ENCODE data around the gene MRLN. TPM values are rescaled to one million over a fixed set of nuclear protein-coding genes. Genes with fewer than 3 reads are reported as not detected.

Gene MRLN
- total RNA-seq, 5 donors from 2014 or later (not counting 1 experiment from before 2014, with no cell fraction given) = not detected

DNA sequence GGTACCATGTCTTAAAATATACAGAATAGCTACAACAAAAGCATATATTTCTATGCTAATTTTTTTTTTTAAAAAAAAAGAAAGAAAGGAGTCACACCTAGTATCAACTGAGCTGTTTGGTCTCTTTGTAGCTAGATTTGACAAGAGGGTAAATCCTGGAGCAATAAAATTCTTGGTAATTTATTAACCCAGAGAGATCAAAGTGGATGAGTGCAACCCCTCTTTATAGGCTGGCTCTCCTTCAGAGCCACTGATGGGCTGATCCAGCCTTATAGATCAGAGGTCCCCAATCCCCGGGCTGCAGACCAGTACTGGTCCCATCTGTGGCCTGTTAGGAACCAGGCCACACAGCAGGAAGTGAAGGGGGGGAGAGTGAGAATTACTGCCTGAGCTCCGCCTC lies 19.8 kb upstream of the MRLN start:
- ChIA-PET POLR2A (no interaction called here), CTCF (no interaction called here)
- H3K4me3 ChIP-seq (ENCODE audit: control insufficient read depth in 1 of 2, extremely low read depth in 1 of 2, low read length in 1 of 2) = no peak overlapping the region
- no CpG with 5 or more reads among the region's 2 CpGs for WGBS (ENCODE audit: insufficient coverage)
- no peaks in the 10 kb centered on the region for H3K4me1 Mint-ChIP-seq
- H3K36me3 Mint-ChIP-seq = peaks cover 2% of the 10 kb centered on the region
- H3K4me3 Mint-ChIP-seq = no peak overlapping the region
- H3K27ac ChIP-seq (ENCODE audit: low read length) = no peak overlapping the region
- no peak for DNase-seq
- ATAC-seq (replicated peaks in 1 of 4) = no peak
- peaks cover 0 to 7% of the 10 kb centered on the region in 2 experiments for H3K27me3 ChIP-seq (replicated peaks in 1 of 2; ENCODE audit: control insufficient read depth in 2 of 2, extremely low read depth in 1 of 2, insufficient read depth in 2 of 2, low read length in 1 of 2)
- H3K36me3 ChIP-seq (ENCODE audit: control insufficient read depth in 2 of 2, extremely low read depth in 1 of 2, insufficient read depth in 1 of 2, low read length in 1 of 2) = no peaks in the 10 kb centered on the region
- H3K27ac Mint-ChIP-seq = no peak overlapping the region
- no peaks in the 10 kb centered on the region for H3K4me1 ChIP-seq (ENCODE audit: control insufficient read depth in 1 of 2, extremely low read depth in 1 of 2, insufficient read depth in 2 of 2, low read length in 2 of 2)
- H3K27me3 Mint-ChIP-seq = peaks cover 4 to 6% of the 10 kb centered on the region in 2 donors
- H3K9me3 Mint-ChIP-seq = peaks cover 0 to 6% (median 0%) of the 10 kb centered on the region in 3 donors
- no peaks in the 10 kb centered on the region for H3K9me3 ChIP-seq

DNA sequence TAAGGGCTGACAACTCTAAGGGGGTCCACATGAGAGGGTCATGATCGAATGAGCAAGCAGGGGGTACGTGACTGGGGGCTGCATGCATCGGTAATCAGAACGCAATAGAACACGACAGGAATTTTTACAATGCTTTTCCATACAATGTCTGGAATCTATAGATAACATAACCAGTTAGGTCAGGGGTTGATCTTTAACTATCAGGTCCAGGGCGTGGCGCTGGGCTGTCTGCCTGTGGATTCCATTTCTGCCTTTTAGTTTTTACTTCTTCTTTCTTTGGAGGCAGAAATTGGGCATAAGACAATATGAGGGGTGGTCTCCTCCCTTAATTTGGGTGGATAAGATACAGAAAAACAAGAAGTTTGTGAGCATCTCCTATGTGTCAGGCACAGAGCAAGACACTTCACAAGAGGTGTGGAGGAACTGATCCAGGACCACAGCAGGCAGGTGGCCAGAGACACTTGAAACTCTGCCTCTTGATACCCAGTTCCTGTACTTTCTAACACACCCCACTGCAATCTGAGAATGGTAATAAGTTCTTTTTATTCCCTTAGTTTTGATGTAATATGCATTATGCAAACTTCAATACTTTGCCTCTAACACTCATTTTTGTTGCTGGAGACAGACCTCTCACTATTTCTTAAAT lies 18.0 kb upstream of the MRLN start:
- no peaks in the 10 kb centered on the region for H3K9me3 Mint-ChIP-seq
- no peaks in the 10 kb centered on the region for H3K4me1 Mint-ChIP-seq
- ChIA-PET POLR2A (no interaction called here), CTCF (no interaction called here)
- WGBS (ENCODE audit: insufficient coverage) = 50% methylated on average over 1 of the region's 7 CpGs
- H3K9me3 ChIP-seq = no peaks in the 10 kb centered on the region
- no peak overlapping the region for H3K4me3 ChIP-seq (ENCODE audit: control insufficient read depth in 1 of 2, extremely low read depth in 1 of 2, low read length in 1 of 2)
- peaks cover 4 to 6% of the 10 kb centered on the region in 2 donors for H3K27me3 Mint-ChIP-seq
- ATAC-seq (replicated peaks in 1 of 4) (no peak), DNase-seq (no peak)
- H3K36me3 Mint-ChIP-seq = peaks cover 2% of the 10 kb centered on the region
- no peaks in the 10 kb centered on the region for H3K36me3 ChIP-seq (ENCODE audit: control insufficient read depth in 2 of 2, extremely low read depth in 1 of 2, insufficient read depth in 1 of 2, low read length in 1 of 2)
- no peak overlapping the region for H3K27ac ChIP-seq (ENCODE audit: low read length)
- no peaks in the 10 kb centered on the region for H3K4me1 ChIP-seq (ENCODE audit: control insufficient read depth in 1 of 2, extremely low read depth in 1 of 2, insufficient read depth in 2 of 2, low read length in 2 of 2)
- peaks cover 0 to 3% of the 10 kb centered on the region in 2 experiments for H3K27me3 ChIP-seq (replicated peaks in 1 of 2; ENCODE audit: control insufficient read depth in 2 of 2, extremely low read depth in 1 of 2, insufficient read depth in 2 of 2, low read length in 1 of 2)
- H3K27ac Mint-ChIP-seq = no peak overlapping the region
- no peak overlapping the region for H3K4me3 Mint-ChIP-seq

DNA sequence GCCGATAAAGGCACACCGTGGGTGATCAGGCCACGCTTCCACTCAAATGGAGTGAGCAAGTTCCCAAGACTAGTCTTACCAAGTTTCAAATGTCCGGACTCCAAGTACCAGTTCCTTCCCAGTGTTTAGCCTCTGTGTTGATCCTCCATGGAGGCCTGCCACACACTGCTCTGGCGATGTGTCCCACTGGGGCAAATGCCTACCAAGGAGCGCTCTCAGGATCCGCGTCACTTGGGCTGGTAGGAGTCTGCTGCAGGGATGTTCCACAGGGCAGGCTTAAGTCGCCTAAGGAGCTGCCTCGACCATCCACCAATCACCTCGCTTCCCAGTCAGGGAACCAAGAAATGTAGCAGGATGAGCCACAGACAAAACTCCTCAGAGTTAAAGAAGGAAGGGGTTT lies 17.4 kb upstream of the MRLN start:
- 100% methylated on average over 7 of the region's 11 CpGs for WGBS (ENCODE audit: insufficient coverage)
- CTCF ChIA-PET = no interaction called here

DNA sequence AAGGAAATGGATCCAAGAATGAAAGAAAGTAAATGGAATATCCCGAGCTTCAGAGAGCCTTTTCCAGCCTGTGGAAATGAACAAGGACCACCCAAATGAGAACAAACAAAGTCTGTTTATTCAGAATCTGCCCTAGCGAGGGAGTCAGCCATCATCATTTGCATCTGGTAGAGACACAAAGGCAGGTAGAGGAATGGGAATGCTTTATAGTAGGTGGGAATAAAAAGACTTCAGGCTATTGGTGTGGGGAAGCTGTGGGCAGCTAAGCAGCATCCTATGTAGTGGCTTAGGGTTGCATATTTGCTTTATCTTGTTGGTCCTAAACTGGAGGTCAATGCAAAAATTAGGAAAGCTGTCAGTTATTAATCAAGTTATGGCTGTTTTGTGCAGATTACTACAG lies 9.2 kb upstream of the MRLN start:
- Histone ChIP-seq H3K36me3 (ENCODE audit: control insufficient read depth in 2 of 2, extremely low read depth in 1 of 2, insufficient read depth in 1 of 2, low read length in 1 of 2) (no peaks in the 10 kb centered on the region), H3K9me3 (no peaks in the 10 kb centered on the region), H3K4me1 (ENCODE audit: control insufficient read depth in 1 of 2, extremely low read depth in 1 of 2, insufficient read depth in 2 of 2, low read length in 2 of 2) (no peaks in the 10 kb centered on the region), H3K27ac (ENCODE audit: low read length) (no peak overlapping the region), H3K27me3 (replicated peaks in 1 of 2; ENCODE audit: control insufficient read depth in 2 of 2, extremely low read depth in 1 of 2, insufficient read depth in 2 of 2, low read length in 1 of 2) (peaks cover 0 to 2% of the 10 kb centered on the region in 2 experiments), H3K4me3 (ENCODE audit: control insufficient read depth in 1 of 2, extremely low read depth in 1 of 2, low read length in 1 of 2) (no peak overlapping the region)
- WGBS (ENCODE audit: insufficient coverage) = 56% methylated on average over 2 of the region's 2 CpGs
- Mint-ChIP-seq H3K4me1 (no peaks in the 10 kb centered on the region), H3K36me3 (no peaks in the 10 kb centered on the region), H3K27ac (no peak overlapping the region), H3K9me3 (peaks cover 3 to 8% (median 4%) of the 10 kb centered on the region in 3 donors), H3K4me3 (no peak overlapping the region), H3K27me3 (peaks cover 0 to 4% of the 10 kb centered on the region in 2 donors)
- no peak for ATAC-seq (replicated peaks in 1 of 4)
- ChIA-PET CTCF (no interaction called here), POLR2A (no interaction called here)
- DNase-seq = no peak

More for the DNA sequence above, 17.4 kb upstream of the MRLN start:
- Histone ChIP-seq H3K36me3 (ENCODE audit: control insufficient read depth in 2 of 2, extremely low read depth in 1 of 2, insufficient read depth in 1 of 2, low read length in 1 of 2) (no peaks in the 10 kb centered on the region), H3K9me3 (no peaks in the 10 kb centered on the region), H3K27me3 (replicated peaks in 1 of 2; ENCODE audit: control insufficient read depth in 2 of 2, extremely low read depth in 1 of 2, insufficient read depth in 2 of 2, low read length in 1 of 2) (peaks cover 0 to 3% of the 10 kb centered on the region in 2 experiments), H3K27ac (ENCODE audit: low read length) (no peak overlapping the region), H3K4me3 (ENCODE audit: control insufficient read depth in 1 of 2, extremely low read depth in 1 of 2, low read length in 1 of 2) (no peak overlapping the region), H3K4me1 (ENCODE audit: control insufficient read depth in 1 of 2, extremely low read depth in 1 of 2, insufficient read depth in 2 of 2, low read length in 2 of 2) (no peaks in the 10 kb centered on the region)
- no peak overlapping the region for H3K4me3 Mint-ChIP-seq
- H3K27me3 Mint-ChIP-seq = peaks cover 4 to 6% of the 10 kb centered on the region in 2 donors
- no peaks in the 10 kb centered on the region for H3K9me3 Mint-ChIP-seq
- POLR2A ChIA-PET = no interaction called here
- no peaks in the 10 kb centered on the region for H3K4me1 Mint-ChIP-seq
- no peak overlapping the region for H3K27ac Mint-ChIP-seq
- ATAC-seq (replicated peaks in 1 of 4) (no peak), DNase-seq (no peak)
- peaks cover 2% of the 10 kb centered on the region for H3K36me3 Mint-ChIP-seq

DNA sequence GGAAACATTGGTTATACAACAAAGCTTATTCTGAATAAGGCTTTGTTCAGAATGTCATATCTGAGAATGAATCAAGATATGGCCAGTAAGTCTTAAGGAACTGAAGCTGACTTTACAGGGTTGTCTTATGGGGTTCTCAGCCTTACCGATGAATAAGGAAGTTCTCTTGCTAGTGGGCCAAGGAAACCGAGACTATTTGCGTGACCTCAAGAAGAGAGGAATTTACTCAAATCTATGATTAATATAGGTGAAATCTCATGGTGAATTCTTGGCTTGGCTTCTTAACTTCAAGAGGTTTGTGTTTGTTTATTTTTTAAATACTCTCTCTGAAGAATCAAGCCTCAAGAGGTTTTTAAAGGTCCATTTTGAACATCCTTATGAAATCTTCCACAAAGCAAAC lies 4.7 kb upstream of the MRLN start:
- H3K27ac Mint-ChIP-seq = no peak overlapping the region
- POLR2A ChIA-PET = no interaction called here
- ATAC-seq (replicated peaks in 1 of 4) (no peak), DNase-seq (no peak)
- peaks cover 0 to 5% of the 10 kb centered on the region in 2 donors for H3K27me3 Mint-ChIP-seq
- Histone ChIP-seq H3K36me3 (ENCODE audit: control insufficient read depth in 2 of 2, extremely low read depth in 1 of 2, insufficient read depth in 1 of 2, low read length in 1 of 2) (no peaks in the 10 kb centered on the region), H3K9me3 (no peaks in the 10 kb centered on the region), H3K4me1 (ENCODE audit: control insufficient read depth in 1 of 2, extremely low read depth in 1 of 2, insufficient read depth in 2 of 2, low read length in 2 of 2) (no peaks in the 10 kb centered on the region), H3K27ac (ENCODE audit: low read length) (no peak overlapping the region), H3K4me3 (ENCODE audit: control insufficient read depth in 1 of 2, extremely low read depth in 1 of 2, low read length in 1 of 2) (no peak overlapping the region), H3K27me3 (replicated peaks in 1 of 2; ENCODE audit: control insufficient read depth in 2 of 2, extremely low read depth in 1 of 2, insufficient read depth in 2 of 2, low read length in 1 of 2) (no peaks in the 10 kb centered on the region)
- no CpG with 5 or more reads among the region's 3 CpGs for WGBS (ENCODE audit: insufficient coverage)
- no peaks in the 10 kb centered on the region for H3K4me1 Mint-ChIP-seq
- H3K9me3 Mint-ChIP-seq = peaks cover 3 to 8% (median 4%) of the 10 kb centered on the region in 3 donors
- H3K4me3 Mint-ChIP-seq = no peak overlapping the region
- CTCF ChIA-PET = no interaction called here
- H3K36me3 Mint-ChIP-seq = no peaks in the 10 kb centered on the region

DNA sequence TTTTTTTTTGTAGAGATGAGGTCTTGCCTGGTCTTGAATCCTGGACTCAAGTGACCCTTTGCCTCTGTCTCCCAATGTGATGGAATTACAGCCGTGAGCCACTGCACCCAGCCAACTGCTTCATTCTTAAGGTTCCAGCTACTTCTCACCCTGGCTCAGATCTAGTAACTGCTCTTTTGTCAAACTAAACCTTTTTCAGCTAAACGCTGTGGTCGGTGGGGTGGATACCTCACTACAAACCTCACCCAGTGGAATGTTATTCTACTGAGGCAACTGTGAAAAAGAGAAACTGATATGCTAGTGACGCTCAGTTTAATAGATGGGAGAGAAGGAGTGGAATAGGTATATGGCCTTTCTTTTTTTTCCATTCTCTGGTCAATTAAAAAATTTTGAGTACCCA lies 1.7 kb upstream of the MRLN start:
- ChIA-PET POLR2A (no interaction called here), CTCF (no interaction called here)
- WGBS (ENCODE audit: insufficient coverage) = 100% methylated on average over 1 of the region's 4 CpGs
- Mint-ChIP-seq H3K36me3 (no peaks in the 10 kb centered on the region), H3K27me3 (peaks cover 4 to 20% of the 10 kb centered on the region in 2 donors), H3K4me3 (no peak overlapping the region), H3K4me1 (no peaks in the 10 kb centered on the region), H3K27ac (no peak overlapping the region), H3K9me3 (no peaks in the 10 kb centered on the region)
- Histone ChIP-seq H3K4me3 (ENCODE audit: control insufficient read depth in 1 of 2, extremely low read depth in 1 of 2, low read length in 1 of 2) (no peak overlapping the region), H3K9me3 (no peaks in the 10 kb centered on the region), H3K27me3 (replicated peaks in 1 of 2; ENCODE audit: control insufficient read depth in 2 of 2, extremely low read depth in 1 of 2, insufficient read depth in 2 of 2, low read length in 1 of 2) (no peaks in the 10 kb centered on the region), H3K4me1 (ENCODE audit: control insufficient read depth in 1 of 2, extremely low read depth in 1 of 2, insufficient read depth in 2 of 2, low read length in 2 of 2) (no peaks in the 10 kb centered on the region), H3K27ac (ENCODE audit: low read length) (no peak overlapping the region), H3K36me3 (ENCODE audit: control insufficient read depth in 2 of 2, extremely low read depth in 1 of 2, insufficient read depth in 1 of 2, low read length in 1 of 2) (no peaks in the 10 kb centered on the region)
- ATAC-seq (replicated peaks in 1 of 4) (no peak), DNase-seq (no peak)
